RWPE1 (cell line): ENCODE data around the gene XRCC5.
"Not testable (repeated sequence)": the region's sequence is repeated elsewhere in the genome, so short reads cannot be mapped to it uniquely, and the experiment has no call there.

Experiments
- CTCF ChIA-PET: fragments of 350-600 bp; sonication (Branson Sonifier 250); formaldehyde crosslinking; extraction: SDS; loops from one replicate; lab custom pipeline; 2021; lab: Yijun Ruan, JAX
- POLR2A ChIA-PET: fragments of 400-600 bp; formaldehyde crosslinking; extraction: SDS; loops from one replicate; lab custom pipeline; 2020; ENCODE audit warnings: antibody characterized with exemption; ENCODE audit not compliant: low non-redundant PET; lab: Yijun Ruan, JAX
- DNase-seq: peaks from one replicate; pipeline ENCODE4 v3.0.0; 2012; ENCODE audit warnings: low spot score
- H3K27ac ChIP-seq: fragments of 450-650 bp; 2 replicates; pipeline ENCODE4 v1.5.1; 2017
- TF ChIP-seq, protein P1 (sequence below): fragments of 450-650 bp; conservative IDR thresholded peaks from 2 replicates; pipeline ENCODE4 v1.5.1; 2017; ENCODE audit warnings: low read depth, mild to moderate bottlenecking

The XRCC5 gene

DNA sequence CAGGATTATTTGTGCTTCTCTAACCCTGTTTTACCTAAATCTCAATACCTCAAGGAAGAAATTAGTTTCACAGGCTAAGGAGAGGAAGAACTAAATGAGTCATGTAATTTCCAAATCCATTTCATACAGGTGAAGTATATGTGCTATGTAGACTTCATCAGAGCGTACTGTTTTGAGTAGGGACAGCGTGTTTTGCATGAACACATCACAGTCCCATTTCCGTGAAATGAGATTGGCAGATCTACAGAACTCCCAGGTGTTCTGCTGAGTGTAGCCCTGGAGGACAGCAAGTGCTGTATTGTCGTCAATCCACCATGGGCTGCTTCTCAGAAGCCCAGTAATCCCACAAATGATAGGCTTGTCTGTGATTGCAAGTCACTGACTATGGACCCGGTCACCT is 97.7 kb downstream of the XRCC5 start:
- DNase-seq, result no peak
- TF ChIP-seq, protein P1, sequence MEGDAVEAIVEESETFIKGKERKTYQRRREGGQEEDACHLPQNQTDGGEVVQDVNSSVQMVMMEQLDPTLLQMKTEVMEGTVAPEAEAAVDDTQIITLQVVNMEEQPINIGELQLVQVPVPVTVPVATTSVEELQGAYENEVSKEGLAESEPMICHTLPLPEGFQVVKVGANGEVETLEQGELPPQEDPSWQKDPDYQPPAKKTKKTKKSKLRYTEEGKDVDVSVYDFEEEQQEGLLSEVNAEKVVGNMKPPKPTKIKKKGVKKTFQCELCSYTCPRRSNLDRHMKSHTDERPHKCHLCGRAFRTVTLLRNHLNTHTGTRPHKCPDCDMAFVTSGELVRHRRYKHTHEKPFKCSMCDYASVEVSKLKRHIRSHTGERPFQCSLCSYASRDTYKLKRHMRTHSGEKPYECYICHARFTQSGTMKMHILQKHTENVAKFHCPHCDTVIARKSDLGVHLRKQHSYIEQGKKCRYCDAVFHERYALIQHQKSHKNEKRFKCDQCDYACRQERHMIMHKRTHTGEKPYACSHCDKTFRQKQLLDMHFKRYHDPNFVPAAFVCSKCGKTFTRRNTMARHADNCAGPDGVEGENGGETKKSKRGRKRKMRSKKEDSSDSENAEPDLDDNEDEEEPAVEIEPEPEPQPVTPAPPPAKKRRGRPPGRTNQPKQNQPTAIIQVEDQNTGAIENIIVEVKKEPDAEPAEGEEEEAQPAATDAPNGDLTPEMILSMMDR, result no peak
- POLR2A ChIA-PET, result no interaction called here
- no peak overlapping the region for H3K27ac ChIP-seq
- CTCF ChIA-PET, result no interaction called here

DNA sequence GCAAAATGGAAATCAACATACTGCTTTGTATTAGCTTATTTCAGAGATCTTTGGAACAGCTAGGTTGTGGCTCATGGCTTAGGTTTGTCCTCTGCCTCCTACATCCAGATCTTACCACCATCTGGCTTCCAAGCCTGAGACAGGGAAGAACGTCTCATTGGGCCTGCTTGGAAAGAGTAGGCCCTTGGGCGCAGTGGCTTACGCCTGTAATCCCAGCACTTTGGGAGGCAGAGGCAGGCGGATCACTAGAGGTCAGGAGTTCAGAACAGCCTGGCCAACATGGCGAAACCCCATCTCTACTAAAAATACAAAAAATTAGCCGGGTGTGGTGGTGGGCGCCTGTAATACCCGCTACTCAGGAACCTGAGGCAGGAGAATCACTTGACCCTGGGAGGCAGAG is 99.5 kb downstream of the XRCC5 start:
- DNase-seq, POLR2A ChIA-PET, H3K27ac ChIP-seq, CTCF ChIA-PET: not testable (repeated sequence)

DNA sequence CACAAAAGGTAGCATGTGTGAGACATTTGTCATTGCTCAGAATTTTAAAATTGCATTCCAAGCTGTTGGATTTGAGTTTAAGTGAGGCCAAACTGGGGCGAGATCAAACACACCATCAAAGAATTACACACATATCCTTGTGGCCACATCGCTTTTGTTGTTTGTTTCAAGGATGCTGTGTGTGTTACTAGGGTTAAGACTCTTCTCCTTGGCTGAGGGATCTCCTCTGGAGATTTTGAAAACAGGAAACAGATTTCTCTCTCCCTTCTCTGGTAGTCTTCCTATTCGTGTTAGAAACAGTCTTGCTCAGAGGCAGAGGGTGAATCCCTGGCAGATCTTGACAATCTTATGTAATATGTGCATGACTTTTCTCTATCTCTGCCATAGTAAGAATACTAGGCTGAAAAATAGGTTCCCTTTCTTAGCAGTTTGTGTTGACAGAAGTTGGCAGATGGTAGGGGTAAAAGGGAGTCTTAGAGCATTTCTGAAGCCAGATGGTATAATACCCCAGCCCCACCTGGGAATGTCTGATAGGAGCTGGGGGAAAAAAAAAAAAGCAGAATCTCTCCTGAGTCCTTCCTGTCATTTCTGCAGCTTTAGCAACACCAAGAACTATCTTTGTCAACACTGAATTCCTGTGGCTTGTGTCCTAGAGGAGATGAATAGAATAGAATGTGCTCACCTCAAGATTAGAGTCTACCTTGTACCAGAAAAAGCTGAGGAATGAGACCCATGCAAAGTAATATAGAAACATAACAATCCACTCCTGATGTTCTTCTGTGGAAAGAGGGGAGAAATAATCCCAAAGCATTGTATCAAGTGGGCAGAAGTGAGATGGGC is 101.8 kb downstream of the XRCC5 start:
- TF ChIP-seq, protein P1, result no peak
- POLR2A ChIA-PET, result no interaction called here
- H3K27ac ChIP-seq, result no peak overlapping the region
- CTCF ChIA-PET, result no interaction called here
- DNase-seq, result no peak

DNA sequence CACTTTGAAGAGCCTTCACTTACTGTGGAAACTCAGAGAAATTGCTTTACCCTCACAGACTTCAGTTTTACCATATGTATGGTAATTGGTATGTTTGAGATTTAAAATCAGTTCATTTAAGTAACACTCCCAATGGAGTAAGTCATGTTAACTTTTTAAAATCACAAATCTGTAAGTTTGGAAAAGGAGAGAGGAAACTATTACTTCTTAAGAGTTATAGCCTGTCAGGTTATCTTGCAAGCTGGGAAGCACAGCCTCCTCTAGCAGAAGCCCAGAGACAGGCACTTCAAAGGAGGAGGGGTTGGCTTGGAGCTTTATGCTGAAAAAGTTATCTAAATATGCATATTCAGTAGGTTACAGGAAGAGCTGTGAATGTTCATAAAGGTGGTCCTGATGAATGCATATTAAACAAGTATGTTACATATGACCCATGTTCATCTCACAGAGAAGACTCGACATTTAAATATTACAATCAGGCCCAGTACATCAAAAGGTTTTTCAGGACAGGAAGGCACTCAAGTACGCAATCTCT is 102.5 kb downstream of the XRCC5 start:
- no peak overlapping the region for H3K27ac ChIP-seq
- DNase-seq, result no peak
- POLR2A ChIA-PET, result no interaction called here
- CTCF ChIA-PET, result no interaction called here
- TF ChIP-seq, protein P1, result no peak

DNA sequence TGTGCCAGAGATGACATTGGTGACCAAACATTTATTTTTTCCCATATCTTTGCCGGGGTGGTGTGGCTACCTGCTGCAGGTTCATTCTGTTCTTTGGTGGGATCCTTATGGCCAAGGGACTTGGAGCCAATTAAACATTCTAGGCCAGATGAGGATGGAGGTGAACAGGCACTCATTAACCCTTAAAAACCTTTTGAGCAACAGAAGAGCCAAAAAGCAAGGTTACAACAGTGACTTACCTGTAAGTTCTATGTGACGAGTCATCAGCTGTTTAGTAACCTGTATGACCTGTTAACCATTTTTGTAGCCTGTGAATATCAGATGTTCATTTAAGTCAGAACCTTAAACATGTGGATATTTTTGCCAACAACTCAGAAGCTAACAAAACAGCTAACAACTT is 105.6 kb downstream of the XRCC5 start:
- TF ChIP-seq, protein P1, result no peak
- no peak for DNase-seq
- POLR2A ChIA-PET, result no interaction called here
- CTCF ChIA-PET, result interaction anchor here (0.6 kb wide), 2 partner anchors 18 to 97 kb away, joined by 3 read pairs; no protein-coding TSS in a partner anchor
- H3K27ac ChIP-seq, result no peak overlapping the region

DNA sequence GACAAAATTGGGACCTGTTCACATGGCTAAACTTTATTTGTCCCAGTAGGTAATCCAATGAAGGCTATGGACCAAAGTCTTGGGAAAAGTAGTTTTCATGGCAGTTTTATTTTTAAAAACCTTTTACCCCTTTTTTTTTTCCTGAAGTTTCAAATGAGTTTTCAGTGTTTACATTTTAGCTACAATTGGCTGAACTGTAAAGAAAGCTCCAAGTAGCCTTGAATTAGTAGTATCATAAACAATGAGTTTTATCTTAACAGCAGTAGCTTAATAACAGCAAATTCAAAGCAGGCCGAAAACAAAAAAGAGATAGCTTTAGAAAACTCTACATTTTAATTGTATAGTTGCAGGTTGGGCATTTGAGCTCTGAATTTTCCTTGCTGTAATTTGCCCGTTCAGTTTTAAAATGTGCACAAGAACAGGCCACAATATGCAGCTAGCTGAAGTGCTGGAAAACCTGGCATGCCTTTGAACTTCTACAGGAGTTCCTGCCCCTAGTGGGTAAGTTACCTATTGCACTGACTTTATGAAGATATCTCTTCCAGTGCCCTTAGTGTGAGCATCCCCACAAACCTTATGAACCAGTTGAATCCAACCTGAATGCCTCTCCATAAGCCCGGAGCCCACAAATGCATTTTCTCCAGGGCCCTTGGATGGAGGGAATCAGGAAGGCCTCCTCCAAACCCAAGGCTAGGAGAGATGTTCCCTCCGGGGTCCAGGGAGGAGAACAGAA is 106.7 kb downstream of the XRCC5 start:
- ChIA-PET POLR2A (interaction anchor here (0.6 kb wide), 1 partner anchor 16 kb away, joined by 6 read pairs; no protein-coding TSS in a partner anchor), CTCF (interaction anchor here (0.6 kb wide), 2 partner anchors 38 to 186 kb away, joined by 3 to 4 read pairs; no protein-coding TSS in a partner anchor)
- 0 out of 2 replicates have a peak overlapping the region, but pooled peaks have one; percentile 4 for H3K27ac ChIP-seq
- DNase-seq, result peak; percentile 17
- TF ChIP-seq, protein P1, result no peak; the same call in 1 of the 2 replicates
